IPS-NIHi7 (cell line): ENCODE results near the gene WDR6.
A peak's percentile ranks its signal among the peaks of the same experiment; 100 is the strongest.

ENCODE experiments used
- DNase-seq: peaks from one replicate; pipeline ENCODE4 v3.0.0; 2012; ENCODE audit warnings: mixed read lengths; ENCODE audit errors: extremely low spot score

WDR6 gene

DNA sequence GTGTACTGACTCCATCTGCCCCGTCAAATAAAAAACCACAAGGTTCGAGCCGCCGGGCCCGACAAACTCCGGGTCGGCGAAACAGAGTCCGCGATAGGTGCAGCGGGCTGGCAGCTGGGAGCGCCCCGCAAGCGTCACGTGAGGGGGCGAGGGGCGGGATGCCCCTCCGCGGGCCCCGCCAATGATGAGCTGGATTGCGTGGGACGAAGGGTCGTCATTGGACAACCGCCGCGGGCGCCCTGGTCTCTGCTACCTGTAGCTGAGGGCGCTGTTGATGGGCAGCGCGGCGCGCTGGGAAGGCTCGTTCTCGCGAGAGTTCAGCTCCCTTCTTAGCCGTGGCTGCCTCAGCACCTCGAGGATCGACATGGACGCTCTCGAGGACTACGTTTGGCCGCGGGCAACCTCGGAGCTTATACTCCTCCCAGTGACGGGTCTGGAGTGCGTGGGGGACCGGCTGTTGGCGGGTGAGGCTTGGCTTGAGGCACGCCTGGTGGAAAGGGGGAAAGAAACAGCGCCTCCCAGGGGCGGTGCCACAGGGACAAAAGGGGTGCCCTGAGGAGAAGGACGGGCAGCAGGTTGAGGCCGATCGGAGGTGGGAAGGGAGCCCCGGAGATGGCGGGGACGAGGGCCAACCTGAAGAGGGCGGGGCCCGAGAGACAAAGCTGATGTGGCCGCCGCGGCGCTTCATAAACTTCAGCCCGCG, at the start of gene WDR6:
Gene WDR6 (plus strand): TSS at position 324 of the 703 bp plus-strand sequence. CDS start 41 bp downstream, at position 365.
- DNase-seq = peak; percentile 98

DNA sequence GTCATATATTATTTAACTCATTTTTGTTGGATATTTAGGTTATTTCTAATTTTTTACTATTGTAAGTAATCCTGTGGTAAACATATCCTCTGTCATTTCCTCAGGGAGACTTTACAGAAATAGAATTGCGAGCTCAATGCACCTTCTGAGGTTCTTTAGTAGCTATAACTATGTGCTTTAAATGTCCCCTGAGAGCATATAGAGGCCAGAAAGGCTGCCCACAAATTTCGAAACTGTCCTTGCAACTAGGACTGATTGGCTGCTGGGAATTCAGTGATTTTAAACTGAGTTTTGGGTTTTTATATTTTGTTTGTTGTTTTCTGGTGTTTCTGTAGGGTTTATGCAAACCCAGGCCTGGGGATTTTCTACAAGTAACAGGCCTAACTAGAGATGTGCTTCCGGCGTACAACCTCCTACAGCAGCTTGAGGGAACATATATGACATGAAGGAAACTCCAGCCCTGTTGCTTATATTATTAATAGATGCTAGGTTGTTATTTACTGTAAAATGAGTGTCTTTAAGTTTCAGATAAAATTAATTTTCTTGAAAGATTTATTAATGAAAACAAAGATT, 46.3 kb upstream of the WDR6 start:
- no peak for DNase-seq

DNA sequence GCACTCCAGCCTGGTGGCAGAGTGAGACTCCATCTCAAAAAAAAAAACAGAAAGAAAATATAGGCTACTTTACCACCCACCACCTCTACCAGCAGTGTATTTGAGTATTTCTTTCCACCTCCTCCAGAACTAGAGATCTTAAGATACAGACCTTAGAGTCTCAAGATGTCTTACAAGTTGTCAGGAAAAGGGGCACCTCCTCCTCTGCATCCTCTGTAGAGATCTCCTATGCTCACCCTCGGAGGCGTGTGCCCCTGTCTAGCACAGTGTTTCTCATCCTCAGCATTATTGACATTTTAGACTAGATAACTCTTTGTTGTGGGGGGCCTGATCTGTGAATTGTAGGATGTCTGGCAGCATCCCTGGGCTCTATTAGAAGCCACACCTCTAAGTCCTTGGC, 44.9 kb upstream of the WDR6 start:
- no peak for DNase-seq

GRCh38 chr3:48962939-48963338, 44.3 kb upstream of the WDR6 start:
- no peak for DNase-seq

DNA sequence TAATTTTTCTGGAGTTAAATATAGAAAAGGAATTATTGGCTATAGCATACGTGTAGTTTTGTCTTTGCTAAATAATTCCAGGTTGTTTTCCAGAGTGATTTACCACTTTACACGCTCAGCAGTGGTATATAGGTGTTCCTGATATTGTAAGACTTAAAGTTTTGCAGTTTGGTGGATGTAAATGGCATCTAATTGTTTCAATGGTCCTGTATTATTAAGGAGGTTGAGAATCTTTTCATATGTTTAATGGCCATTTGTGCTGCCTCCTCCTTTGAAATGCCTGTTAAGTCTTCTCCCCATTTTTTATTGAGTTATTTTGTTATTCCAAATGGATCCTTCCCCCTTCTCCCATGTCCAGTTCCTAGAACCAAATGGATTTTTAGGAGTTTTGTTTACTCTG, 43.6 kb upstream of the WDR6 start:
- DNase-seq = no peak

- DNase-seq = no peak
These were observed 40.8 kb upstream of the WDR6 start for GRCh38 chr3:48966367-48966766.

DNA sequence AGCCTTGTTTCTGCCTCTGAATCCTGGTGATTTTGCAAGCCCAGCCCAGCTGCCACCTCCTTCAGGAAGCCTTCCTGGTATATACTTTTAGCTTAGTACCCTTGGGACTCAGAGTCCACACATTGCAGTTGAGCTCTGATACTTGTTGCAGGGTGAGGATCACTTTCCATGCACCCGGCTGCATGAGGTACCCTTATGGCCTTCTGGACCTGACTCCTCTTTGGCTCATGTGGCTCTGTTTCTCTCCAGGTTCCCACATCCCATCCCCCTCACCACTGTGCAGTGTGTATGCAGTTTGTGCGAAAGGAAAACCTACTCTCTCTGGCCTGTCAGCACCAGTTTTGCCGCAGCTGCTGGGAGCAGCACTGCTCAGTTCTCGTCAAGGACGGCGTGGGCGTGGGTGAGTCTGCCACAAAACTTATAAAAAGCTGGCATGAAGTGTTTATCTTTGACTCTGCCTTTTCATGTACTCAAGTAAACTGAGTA, 40.3 kb upstream of the WDR6 start:
- DNase-seq = no peak

- no peak for DNase-seq
These were observed 36.6 kb upstream of the WDR6 start for GRCh38 chr3:48970586-48970985.

GRCh38 chr3:48974076-48974864, 32.9 kb upstream of the WDR6 start:
- no peak for DNase-seq

GRCh38 chr3:48979451-48979850, 27.7 kb upstream of the WDR6 start:
- DNase-seq = no peak

DNA sequence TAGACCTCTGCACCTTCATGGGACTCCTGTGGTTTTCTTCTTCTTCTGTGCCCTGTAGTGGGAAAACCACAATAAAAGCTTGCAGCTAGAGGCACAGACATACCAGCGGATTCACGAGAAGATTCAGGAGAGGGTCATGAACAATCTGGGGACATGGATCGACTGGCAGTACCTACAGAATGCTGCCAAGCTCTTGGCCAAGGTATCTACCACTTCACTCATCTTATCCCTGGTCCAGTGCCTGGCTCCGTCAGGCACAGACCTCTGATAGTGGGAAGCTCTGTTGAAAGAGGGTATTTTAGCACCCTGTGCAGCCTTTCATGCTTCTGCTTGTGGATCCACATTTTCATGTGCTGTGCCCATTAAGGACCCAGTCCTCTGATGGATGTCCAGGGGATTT, 26.9 kb upstream of the WDR6 start:
- no peak for DNase-seq

DNA sequence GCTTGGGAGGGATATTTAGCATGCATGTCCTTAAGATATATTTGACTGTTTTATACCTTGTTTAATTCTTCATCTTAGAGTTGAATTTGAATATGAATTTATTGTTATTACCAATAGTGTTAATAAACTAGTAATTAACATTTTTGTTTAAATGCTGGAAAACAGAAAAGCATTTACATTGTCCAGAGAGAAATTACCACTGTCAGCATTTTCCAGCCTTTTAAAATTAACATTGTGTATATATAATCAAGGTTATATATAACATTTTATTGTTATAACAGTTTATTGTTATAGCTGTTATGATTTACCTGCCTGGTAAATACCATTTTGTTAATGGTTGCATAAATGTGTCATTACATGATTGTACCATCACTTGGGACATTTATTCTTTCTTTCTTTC, 25.2 kb upstream of the WDR6 start:
- DNase-seq = no peak

DNA sequence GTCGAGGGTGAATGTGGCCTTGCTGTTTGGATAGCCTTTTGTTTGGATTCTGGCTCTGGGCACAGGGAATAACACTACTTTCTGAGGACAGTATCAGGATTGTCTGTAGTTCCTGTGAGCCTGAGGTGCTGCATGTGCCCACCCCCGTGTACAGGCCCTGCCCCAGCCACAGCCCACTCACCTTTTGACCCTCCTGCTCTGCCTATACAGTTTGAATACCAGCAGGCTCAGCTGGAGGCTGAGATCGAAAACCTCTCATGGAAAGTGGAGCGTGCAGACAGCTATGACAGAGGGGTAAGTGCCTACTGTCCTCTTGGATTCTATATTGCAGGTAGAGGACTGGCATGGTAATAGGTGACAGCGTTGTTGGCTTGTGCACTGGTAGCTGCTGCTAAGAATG, 24.5 kb upstream of the WDR6 start:
- no peak for DNase-seq

- no peak for DNase-seq
These were observed 24.1 kb upstream of the WDR6 start for GRCh38 chr3:48983096-48983495.

DNA sequence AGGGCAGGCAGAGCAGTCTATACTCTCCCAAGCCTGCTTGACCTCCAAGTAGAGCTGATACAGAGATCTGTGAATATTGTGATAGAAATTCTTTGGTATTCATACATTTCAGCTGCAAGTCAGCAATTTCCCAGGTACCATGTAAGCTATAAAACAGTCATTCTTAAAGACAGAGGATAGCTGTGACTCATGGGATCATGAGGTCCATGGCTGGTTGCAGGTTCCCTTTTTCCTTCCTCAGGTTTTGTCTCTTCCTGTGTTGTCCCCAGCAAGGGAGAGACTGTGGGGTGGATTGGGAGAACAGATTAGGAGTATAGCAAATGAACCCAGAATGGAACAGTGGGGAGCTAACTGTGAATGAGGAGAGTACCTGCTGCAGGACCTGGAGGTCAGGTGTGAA, 22.5 kb upstream of the WDR6 start:
- DNase-seq = no peak

DNA sequence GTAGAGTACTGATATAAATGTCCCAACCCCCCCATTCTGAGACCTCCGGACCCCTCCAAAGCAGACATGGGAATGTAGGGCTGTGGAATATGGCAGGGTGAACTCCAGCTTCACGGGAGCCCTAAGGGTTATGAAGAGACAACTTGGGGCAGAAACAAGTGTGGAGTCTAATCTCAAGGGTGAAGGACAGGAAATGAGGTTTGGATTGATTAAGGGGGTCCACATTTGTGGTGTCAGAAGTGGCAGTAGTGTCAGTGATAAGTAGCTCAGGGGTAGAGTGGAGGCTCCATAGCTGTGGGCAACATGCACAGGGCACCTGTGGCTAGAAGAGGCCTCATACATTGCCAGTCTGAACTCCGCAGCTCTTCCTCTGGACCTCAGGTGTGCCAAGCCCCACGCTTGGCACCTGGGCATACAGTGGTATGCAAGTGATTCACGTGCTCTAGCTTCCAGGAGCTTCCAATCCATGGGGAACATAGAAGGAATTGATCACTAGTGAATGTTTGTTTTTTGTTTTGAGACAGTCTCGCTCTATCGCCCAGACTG, 21.3 kb upstream of the WDR6 start:
- no peak for DNase-seq

- no peak for DNase-seq
These were observed 17.9 kb upstream of the WDR6 start for GRCh38 chr3:48989126-48989795.

GRCh38 chr3:48989796-48990635, 17.2 kb upstream of the WDR6 start, which contains the start of gene P4HTM:
Gene P4HTM (plus strand): TSS chr3:48990241. CDS start chr3:48990257, 16 bp downstream.
- DNase-seq = peak; percentile 83

- peak; percentile 47 for DNase-seq
These were observed 16.3 kb upstream of the WDR6 start for GRCh38 chr3:48990636-48991469.
